Measurements from ENCODE around the gene KCTD14.
"Not testable (repeated sequence)": the region's sequence is repeated elsewhere in the genome, so short reads cannot be mapped to it uniquely, and the experiment has no call there.

KCTD14 gene

GRCh38 chr11:77993902-77994301 lies 29.2 kb downstream of the KCTD14 start:
- Mint-ChIP-seq H3K36me3 (ENCODE audit: low read depth) (peaks cover 8% of the 10 kb centered on the region), H3K4me3 (peak overlapping the region; percentile 96), H3K27me3 (ENCODE audit: low read depth) (no peaks in the 10 kb centered on the region), H3K27ac (peak overlapping the region; percentile 86), H3K9me3 (no peaks in the 10 kb centered on the region), H3K4me1 (ENCODE audit: low read depth) (peaks cover 15% of the 10 kb centered on the region)
- no peak for DNase-seq (ENCODE audit: low spot score)

GRCh38 chr11:77990981-77991380 lies 32.1 kb downstream of the KCTD14 start:
- Mint-ChIP-seq H3K27me3 (ENCODE audit: low read depth) (no peaks in the 10 kb centered on the region), H3K4me1 (ENCODE audit: low read depth) (peaks cover 19% of the 10 kb centered on the region), H3K36me3 (ENCODE audit: low read depth) (peaks cover 28% of the 10 kb centered on the region), H3K4me3 (no peak overlapping the region), H3K9me3 (no peaks in the 10 kb centered on the region), H3K27ac (no peak overlapping the region)
- DNase-seq (ENCODE audit: low spot score): no peak

GRCh38 chr11:77986456-77986855 lies 36.6 kb downstream of the KCTD14 start:
- H3K4me3 Mint-ChIP-seq; DNase-seq (ENCODE audit: low spot score); H3K9me3 Mint-ChIP-seq; H3K4me1 Mint-ChIP-seq (ENCODE audit: low read depth); H3K27ac Mint-ChIP-seq; H3K27me3 Mint-ChIP-seq (ENCODE audit: low read depth): not testable (repeated sequence)
- H3K36me3 Mint-ChIP-seq (ENCODE audit: low read depth): peaks cover 46% of the 10 kb centered on the region

GRCh38 chr11:77981346-77981947 lies 41.6 kb downstream of the KCTD14 start:
- Mint-ChIP-seq H3K4me1 (ENCODE audit: low read depth) (peaks cover 3% of the 10 kb centered on the region), H3K27me3 (ENCODE audit: low read depth) (no peaks in the 10 kb centered on the region), H3K4me3 (no peak overlapping the region), H3K9me3 (no peaks in the 10 kb centered on the region), H3K36me3 (ENCODE audit: low read depth) (peaks cover 38% of the 10 kb centered on the region), H3K27ac (no peak overlapping the region)
- DNase-seq (ENCODE audit: low spot score): no peak

GRCh38 chr11:77968337-77968736 lies 54.7 kb downstream of the KCTD14 start:
- peaks cover 10% of the 10 kb centered on the region for H3K36me3 Mint-ChIP-seq (ENCODE audit: low read depth)

GRCh38 chr11:77967753-77968152 lies 55.3 kb downstream of the KCTD14 start:
- no peak for DNase-seq (ENCODE audit: low spot score)
- Mint-ChIP-seq H3K36me3 (ENCODE audit: low read depth) (peaks cover 7% of the 10 kb centered on the region), H3K9me3 (no peaks in the 10 kb centered on the region), H3K27me3 (ENCODE audit: low read depth) (no peaks in the 10 kb centered on the region), H3K27ac (no peak overlapping the region), H3K4me1 (ENCODE audit: low read depth) (no peaks in the 10 kb centered on the region), H3K4me3 (no peak overlapping the region)

More at GRCh38 chr11:77968337-77968736, 54.7 kb downstream of the KCTD14 start:
- Mint-ChIP-seq H3K27ac (no peak overlapping the region), H3K9me3 (no peaks in the 10 kb centered on the region), H3K4me3 (no peak overlapping the region), H3K4me1 (ENCODE audit: low read depth) (no peaks in the 10 kb centered on the region), H3K27me3 (ENCODE audit: low read depth) (no peaks in the 10 kb centered on the region)
- no peak for DNase-seq (ENCODE audit: low spot score)

GRCh38 chr11:77967121-77967520 lies 56.0 kb downstream of the KCTD14 start:
- Mint-ChIP-seq H3K27ac (no peak overlapping the region), H3K27me3 (ENCODE audit: low read depth) (no peaks in the 10 kb centered on the region), H3K4me1 (ENCODE audit: low read depth) (no peaks in the 10 kb centered on the region), H3K4me3 (no peak overlapping the region), H3K36me3 (ENCODE audit: low read depth) (peaks cover 7% of the 10 kb centered on the region), H3K9me3 (no peaks in the 10 kb centered on the region)
- DNase-seq (ENCODE audit: low spot score): no peak

- peaks cover 7% of the 10 kb centered on the region for H3K36me3 Mint-ChIP-seq (ENCODE audit: low read depth)
- DNase-seq (ENCODE audit: low spot score): no peak
- no peak overlapping the region for H3K4me3 Mint-ChIP-seq
- H3K27me3 Mint-ChIP-seq (ENCODE audit: low read depth): no peaks in the 10 kb centered on the region
- no peak overlapping the region for H3K27ac Mint-ChIP-seq
- no peaks in the 10 kb centered on the region for H3K4me1 Mint-ChIP-seq (ENCODE audit: low read depth)
- H3K9me3 Mint-ChIP-seq: no peaks in the 10 kb centered on the region
Measured at GRCh38 chr11:77966338-77966737, 56.7 kb downstream of the KCTD14 start.

Data from T-helper 2 cell treated with Interferon-gamma antibody and Interleukin-4, amounts not matched to agents 5 μg/mL and 100 μg/mL, for 36 hours (primary cell).